Stimulated activated CD4-positive, alpha-beta T cell treated with anti-CD3 and anti-CD28 coated beads, TNF-alpha, amount 100 ng/mL, for 1 hour (primary cell): ENCODE measurements around the gene RABEP1.
A peak's percentile ranks its signal among the peaks of the same experiment; 100 is the strongest.
"Not testable (repeated sequence)": the region's sequence is repeated elsewhere in the genome, so short reads cannot be mapped to it uniquely, and the experiment has no call there.

Source experiments
- DNase-seq, 3 donors: peaks; one replicate each; pipeline ENCODE4 v3.0.0-alpha.2; 2020; ENCODE audit warnings: low read depth in 3 of 3, low spot score in 1 of 3

Gene RABEP1, protein sequence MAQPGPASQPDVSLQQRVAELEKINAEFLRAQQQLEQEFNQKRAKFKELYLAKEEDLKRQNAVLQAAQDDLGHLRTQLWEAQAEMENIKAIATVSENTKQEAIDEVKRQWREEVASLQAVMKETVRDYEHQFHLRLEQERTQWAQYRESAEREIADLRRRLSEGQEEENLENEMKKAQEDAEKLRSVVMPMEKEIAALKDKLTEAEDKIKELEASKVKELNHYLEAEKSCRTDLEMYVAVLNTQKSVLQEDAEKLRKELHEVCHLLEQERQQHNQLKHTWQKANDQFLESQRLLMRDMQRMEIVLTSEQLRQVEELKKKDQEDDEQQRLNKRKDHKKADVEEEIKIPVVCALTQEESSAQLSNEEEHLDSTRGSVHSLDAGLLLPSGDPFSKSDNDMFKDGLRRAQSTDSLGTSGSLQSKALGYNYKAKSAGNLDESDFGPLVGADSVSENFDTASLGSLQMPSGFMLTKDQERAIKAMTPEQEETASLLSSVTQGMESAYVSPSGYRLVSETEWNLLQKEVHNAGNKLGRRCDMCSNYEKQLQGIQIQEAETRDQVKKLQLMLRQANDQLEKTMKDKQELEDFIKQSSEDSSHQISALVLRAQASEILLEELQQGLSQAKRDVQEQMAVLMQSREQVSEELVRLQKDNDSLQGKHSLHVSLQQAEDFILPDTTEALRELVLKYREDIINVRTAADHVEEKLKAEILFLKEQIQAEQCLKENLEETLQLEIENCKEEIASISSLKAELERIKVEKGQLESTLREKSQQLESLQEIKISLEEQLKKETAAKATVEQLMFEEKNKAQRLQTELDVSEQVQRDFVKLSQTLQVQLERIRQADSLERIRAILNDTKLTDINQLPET

DNA sequence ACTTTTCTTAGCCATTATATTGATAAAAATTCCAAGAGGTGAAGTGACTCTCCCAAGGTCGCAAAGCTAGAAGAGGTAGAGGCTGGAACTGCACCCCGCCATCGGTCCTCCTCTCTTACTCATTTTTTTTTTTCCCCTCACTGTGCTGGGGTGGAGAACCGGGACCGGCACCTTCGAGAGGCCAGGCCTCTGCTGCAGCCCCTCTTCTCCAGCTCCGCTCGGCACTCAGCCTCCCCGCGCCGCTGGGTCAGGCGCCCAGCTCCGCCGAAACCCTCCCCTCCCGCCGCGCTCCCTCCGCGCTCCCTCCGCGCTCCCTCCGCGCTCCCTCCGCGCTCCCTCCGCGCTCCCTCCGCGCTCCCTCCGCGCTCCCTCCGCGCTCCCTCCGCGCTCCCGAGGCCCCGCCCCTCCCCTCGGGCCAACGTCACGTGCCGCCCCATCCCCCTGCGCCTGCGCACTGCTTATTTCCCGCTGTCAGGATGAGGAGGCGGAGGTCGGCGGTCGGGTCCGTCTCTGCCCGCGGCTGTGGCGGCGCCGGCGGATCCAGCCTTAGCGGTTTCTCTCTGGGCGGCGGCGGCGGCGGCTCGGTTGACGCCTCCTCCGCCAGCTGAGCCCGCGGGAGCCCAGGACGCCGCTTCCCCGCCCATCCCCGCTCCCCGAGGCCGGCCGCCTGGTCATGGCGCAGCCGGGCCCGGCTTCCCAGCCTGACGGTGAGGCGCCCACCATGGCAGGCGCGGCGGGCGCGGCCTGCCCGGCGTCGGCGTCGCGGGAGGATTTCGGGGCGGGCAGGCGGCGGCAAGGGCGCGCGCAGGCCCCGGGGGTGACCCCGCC lies at the start of gene RABEP1:
RABEP1 (plus strand) TSS at position 471 of the 828 bp plus-strand sequence; CDS start at position 674, 203 bp downstream.
- DNase-seq, result peak; percentile 90 to 94 (median 92)

DNA sequence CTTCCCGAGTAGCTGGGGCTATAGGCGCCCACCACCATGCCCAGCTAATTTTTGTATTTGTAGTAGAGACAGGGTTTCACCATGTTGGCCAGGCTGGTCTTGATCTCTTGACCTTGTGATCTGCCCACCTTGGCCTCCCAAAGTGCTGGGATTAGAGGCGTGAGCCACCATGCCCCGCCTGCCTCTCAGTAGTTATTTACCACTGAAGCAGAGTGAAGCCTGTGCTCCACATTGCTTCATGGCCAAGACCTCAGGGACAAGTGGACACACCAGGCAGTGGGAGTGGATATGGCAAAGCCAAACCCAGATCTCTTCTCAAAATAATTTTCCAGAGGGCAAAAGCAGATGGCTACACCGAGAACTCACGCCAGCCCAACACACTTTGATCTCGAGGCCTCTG lies 48.6 kb upstream of the RABEP1 start:
- DNase-seq, result not testable (repeated sequence)

DNA sequence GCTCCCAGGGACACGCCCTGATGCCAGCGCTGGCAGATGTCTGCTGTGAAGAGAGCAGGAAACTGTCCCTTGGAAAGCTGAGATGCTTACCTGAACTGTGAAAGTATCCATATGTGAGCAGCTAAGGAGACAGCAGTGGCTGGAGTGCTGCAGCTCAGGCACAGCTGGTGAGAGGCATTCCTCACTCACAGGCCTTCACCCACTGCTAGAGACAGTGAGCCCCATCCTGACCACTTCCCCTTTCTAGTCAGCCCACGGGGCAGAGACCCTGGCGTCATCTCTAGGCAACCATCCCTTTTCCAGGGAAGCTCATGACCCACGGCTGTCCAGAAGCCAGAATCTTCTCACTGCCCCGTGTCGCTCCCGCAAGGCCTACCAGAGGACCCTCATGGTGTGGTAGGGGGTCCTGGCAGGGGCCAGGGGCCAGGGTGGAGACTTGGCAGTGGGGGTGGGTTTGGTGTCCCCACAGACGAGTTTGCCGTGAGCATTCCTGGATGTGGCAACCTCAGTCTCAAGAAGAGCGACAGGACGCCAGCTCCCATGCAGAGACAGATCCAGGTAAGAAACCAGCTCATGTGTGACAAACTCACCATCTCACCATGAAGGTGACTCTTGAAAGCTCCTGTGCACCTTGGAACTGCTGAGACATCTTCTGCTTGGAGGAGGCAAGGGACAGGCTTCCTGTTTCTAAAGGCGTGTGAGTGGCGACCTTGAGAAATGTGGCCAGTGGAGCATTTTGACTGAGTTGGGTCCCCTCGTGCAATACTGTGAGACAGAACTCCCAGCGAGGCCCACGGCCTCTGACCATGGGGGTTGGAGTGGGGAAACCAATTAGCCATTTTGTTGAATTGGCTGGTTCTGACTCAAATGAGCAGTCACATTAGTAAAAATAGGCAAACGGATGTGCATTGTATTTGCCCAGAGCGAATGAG lies 47.2 kb upstream of the RABEP1 start, which contains the start of gene SCIMP:
SCIMP (minus strand) TSS at position 216 of the 932 bp plus-strand sequence; CDS start at position 111, 105 bp downstream.
- DNase-seq, result no peak

DNA sequence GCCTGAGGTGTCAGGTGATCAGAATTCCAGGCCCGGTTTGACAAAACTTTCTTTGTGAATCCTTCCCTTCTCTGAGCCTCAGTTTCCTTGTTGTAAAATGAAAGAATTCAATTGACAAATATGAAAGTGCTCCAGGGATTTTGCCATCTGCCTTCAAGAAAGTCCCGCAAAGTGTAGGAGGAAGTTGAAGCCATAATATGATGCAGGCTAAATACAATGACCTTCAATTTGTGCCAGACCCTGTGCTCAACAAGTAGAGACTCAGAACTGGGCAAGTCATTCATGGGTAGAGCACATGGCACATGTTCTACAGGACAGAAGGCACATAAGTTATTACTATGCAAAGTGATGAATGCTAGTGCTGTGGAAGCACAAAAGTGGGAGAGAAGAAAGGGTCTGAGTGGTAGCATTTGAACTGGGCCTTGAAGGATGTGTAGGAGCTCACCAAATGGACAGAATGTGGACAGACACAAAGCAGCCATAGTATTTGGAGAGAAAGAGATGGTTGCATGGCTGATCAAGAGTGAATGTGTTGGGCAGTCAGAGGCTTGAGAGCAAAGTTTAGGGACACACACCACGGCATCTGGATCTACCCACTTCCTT lies 45.0 kb upstream of the RABEP1 start:
- DNase-seq, result no peak

DNA sequence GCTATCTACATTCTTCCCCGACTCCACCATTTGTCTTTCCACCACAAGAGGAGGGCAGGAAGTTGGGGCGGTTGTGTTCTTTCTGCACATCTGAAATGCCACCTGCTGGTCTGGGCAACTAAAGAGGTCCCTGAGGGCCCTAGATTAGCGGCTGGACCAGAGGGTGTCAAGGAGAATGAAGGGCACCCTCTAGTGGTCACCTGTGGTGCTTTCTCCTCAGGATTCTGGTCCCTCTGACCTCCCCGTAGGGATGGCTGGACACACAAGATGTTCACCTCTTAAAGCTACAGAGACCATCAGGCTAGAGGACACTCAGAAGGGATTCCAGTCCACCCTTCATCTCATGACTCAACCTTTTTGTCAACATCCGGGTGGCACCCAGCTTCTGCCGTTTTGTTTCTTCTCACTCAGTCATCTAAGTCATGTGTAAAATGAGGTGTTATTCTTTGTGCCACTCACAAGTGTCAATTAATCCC lies 44.5 kb upstream of the RABEP1 start:
- no peak for DNase-seq

DNA sequence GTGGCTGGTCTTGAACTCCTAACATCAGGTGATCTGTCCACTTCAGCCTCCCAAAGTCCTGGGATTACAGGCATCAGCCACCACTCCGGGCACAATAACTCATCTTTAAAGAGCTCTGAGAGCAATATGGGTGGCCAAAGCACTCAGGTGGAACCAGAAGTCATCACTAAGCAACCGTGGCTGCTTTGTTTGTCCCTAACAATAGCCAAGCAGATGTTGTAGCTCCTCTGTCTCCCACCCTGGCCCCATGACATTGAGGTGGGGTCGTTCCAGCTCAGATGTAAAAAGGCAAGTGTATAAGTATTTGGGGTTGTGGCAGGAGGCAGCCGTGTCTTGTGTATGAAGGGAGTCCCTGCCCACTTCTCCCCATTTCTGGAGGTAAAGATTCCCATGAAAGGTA lies 43.8 kb upstream of the RABEP1 start:
- no peak for DNase-seq

DNA sequence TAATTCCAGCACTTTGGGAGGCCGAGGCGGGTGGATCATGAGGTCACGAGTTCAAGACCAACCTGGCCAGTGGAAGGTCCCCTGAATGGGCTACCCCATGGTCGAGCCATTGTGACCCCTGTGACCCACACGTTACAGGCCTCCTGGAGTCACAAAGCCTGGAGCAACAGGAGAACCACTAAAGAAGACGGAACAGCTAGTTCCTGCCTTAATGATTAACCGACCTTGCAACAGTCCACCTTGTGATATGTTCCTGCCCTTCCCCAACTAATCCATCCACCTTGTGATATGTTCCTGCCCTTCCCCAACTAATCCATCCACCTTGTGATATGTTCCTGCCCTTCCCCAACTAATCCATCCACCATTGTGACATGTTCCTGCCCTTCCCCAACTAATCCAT lies 42.3 kb upstream of the RABEP1 start:
- not testable (repeated sequence) for DNase-seq

DNA sequence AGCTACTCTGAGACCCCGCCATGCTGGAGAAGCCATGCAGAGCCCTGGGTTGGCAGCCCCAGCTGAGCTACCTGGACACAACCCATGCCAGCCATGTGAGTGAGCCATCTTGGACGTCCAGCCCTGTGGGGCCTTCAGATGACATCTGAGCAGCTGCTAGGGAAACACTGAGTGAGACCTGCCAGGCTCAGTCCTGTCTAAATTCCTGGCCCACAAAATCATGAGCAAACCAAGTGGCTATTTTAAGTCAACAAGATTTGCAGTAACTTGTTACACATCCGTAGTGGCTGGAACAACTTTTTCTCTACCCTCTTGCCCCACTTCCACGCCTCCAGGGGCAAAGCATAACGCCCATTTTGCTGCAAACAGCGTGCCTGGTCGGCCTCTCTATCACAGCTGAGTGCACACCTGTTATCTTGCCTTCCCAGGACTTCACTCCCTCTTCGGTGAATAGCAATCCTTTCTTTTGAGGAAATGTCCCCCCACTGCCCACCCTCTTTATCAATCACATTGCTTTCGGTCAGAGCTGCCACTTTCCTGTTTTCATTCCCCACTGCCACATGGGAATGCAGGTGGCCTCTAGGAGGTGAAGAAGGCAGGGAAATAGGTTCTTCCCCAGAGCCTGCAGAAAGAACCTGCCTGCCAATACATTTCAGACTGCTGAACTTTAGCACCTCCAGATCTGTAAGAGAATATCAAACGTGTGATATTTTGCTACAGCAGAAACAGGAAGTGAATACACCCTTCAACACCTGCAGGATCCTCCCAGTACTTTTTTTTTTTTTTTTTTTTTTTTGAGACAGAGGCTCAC lies 40.0 kb upstream of the RABEP1 start:
- no peak for DNase-seq

DNA sequence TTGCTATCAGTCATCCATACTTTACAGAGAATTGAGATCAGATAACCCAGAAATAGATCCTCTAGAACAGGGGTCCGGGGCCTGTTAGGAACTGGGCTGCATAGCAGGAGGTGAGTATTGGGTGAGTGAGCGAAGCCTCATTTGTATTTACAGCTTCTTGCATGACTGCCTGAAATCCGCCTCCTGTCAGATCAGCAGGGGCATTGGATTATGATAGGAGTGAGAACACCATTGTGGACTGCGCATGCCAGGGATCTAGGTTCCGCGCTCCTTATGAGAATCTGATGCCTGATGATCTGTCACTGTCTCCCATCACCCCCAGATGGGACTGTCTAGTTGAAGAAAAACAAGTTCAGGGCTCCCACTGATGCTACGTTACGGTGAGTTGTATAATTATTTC lies 34.5 kb upstream of the RABEP1 start:
- DNase-seq, result no peak

DNA sequence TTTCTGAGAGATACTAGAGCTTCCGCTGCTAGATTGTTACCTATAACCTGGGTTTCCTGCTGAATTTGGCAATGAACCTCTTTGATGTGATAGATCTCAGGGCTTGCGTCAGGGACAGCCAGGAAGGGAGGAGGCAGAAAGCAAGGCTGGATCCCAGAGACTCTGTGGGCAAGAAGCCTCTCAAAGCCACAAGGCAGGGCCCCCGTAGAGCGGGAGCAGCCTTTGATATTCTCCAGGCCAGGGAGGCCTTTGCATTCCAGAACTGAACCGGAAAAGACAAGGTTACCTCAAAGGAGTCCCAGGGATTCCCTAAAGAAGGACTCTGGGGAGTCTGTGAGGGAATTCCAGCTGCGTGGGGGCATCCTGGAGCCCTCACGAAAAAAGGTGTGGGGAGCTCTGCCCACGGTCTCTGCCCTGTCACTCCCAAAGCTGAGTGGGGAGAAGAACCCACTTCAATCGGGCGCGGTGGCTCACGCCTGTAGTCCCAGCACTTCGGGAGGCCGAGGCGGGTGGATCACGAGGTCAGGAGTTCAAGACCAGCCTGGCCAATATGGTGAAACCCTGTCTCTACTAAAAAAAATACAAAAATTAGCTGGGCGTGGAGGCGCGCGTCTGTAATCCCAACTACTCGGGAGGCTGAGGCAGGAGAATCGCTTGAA lies 33.1 kb upstream of the RABEP1 start:
- DNase-seq, result no peak

DNA sequence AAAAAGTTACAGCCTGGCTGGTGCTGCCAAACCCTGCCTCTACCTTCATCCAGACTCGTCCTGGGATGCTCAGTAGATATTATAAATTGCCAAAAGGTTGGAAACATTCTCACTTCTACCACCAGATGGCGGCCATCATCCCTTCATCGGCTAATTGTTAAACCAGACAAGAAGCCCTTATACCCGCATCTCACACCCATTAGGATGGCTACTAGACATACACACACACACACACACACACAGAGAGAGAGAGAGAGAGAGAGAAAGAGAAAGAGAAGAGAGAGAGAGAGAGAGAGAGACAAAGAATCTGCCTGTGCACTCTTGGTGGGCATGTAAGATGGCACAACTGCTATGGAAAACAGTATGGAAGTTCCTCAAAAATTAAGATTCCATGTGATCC lies 32.5 kb upstream of the RABEP1 start:
- peak in 2 of 3 donors; percentile 18 to 34 for DNase-seq

DNA sequence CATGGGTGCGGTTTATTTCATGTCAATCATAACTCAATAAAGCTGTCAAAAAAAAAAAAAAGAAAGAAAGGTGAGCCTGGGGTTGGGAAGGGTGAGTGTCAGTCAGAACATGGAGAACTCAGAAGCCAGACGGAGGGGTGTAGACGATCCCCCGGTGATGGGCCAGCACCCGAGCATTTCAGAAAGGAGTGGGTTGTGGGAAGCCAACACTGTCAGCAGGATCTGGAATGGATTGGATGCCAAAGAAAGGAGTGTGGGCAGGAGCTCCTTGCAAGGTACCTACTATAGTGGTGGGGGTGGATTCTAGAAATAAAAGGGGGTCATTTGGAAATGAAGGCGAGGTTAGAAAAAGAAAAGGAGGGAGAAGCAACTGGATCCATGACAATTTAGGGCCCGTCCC lies 27.7 kb upstream of the RABEP1 start:
- DNase-seq, result no peak

DNA sequence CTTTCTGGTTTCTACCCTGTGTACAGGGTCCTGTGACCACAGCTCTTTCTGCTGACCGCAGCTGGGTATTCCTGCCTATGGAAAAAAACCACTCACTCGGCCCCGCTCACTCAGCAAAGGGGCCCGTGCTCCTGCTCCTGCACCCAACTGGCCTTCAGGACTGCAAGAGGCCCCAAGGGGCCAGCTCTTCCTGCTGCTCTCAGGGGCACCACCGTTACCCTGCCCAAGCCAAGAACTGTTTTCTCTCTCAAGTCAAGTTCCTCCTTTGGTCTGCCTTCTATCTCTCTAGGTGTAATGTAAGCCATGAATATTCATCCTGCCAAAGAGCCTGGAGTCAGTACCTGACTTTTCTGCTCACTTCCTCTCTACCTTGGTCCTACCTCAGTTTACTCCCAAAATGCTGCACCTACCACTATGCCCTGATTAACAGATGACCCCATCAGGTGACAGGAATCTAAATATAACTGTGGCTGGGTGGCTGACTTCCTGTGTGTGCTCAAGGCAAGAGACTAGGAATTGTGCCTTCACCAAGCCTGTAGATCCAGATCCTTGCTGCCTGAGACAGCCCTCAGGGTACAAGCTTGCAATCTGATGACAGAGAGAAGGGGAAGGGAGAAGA lies 27.1 kb upstream of the RABEP1 start:
- DNase-seq, result no peak

DNA sequence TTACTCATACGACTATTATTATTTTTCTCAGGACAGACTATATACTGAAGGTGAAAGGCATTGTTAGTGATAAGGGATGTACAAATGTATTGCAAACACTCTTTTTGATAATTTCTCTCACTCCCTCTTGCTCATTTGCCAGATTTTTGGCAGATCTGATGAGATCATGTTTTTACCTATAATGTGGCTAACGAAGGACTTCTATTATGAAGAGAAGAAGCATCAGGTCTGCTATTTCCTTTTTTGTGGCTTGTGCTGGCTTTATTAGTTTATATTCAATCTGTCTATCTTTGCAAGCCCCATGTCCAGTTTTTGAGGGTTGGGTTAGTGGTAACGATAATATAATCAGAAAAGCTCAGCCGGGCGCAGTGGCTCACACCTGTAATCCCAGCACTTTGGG lies 25.0 kb upstream of the RABEP1 start:
- DNase-seq, result no peak

DNA sequence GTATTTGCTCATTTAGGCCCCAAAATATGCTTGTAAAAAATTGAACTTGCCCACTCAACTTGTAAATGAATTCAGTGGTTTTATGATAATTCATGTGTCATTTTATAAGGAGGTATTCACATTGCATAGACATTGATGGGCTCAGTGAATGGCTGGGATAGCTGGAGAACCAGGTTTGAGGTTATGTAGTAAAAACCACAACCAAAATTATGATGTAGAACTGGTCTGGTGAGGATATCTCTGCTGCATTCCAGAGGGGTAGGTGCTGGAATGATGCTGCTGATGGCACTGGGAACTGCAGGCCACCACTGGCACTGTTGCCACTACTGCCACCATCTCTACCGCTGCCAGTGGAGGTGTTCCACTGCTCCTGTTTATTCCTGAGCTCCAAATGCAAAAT lies 21.5 kb upstream of the RABEP1 start:
- no peak for DNase-seq

DNA sequence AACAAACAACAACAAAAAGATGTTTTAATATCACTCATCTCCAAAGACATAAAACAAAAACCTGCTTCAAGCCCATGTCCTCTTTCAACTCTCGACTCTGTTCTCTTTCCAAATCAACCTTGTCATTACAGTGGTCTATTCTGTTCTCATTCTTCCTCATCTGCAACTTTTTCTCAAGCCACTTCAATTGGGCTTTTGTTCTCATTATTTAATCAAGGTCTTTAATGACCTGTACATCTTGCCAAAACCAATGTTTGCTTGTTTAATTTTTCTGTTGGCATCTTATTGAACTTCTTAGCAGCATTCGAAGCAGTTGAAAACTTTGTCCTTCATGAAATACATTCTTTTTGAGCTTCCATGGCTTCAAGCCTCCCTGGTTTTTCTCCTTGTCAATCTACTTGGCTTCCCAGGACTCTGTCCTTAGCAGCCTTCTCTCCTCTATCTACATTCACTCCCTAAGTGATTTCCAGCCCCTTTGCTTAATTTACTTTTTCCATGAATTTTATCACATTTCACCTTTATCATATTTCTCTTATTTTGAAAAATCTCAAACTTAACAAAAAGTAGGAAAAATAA lies 19.6 kb upstream of the RABEP1 start:
- no peak for DNase-seq

DNA sequence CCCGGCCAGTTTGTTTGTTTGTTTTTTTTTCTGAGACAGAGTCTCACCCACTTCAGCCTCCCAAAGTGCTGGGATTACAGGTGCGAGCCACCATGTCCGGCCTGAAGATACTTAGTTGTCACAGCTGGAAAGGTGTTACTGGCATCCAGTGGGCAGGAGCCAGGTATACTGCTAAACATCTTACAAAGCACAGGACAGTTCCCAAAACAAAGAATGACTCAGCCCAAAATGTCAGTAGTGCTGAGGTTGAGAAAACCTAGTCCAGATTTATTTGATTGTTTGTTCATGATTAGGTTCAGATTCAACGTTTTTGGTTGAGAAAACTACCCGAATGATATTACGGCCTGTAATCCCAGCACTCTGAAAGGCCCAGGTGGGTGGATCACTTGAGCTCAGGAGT lies 18.6 kb upstream of the RABEP1 start:
- no peak for DNase-seq
